Activated naive CD4-positive, alpha-beta T cell treated with Interleukin-2 at 50 U/mL for 16 hours (primary cell): ENCODE data around the gene YWHAG.
"Not testable (repeated sequence)": the region's sequence is repeated elsewhere in the genome, so short reads cannot be mapped to it uniquely, and the experiment has no call there.

Experiments
- DNase-seq: peaks from one replicate; pipeline ENCODE4 v3.0.0-alpha.2; 2020

Gene YWHAG

DNA sequence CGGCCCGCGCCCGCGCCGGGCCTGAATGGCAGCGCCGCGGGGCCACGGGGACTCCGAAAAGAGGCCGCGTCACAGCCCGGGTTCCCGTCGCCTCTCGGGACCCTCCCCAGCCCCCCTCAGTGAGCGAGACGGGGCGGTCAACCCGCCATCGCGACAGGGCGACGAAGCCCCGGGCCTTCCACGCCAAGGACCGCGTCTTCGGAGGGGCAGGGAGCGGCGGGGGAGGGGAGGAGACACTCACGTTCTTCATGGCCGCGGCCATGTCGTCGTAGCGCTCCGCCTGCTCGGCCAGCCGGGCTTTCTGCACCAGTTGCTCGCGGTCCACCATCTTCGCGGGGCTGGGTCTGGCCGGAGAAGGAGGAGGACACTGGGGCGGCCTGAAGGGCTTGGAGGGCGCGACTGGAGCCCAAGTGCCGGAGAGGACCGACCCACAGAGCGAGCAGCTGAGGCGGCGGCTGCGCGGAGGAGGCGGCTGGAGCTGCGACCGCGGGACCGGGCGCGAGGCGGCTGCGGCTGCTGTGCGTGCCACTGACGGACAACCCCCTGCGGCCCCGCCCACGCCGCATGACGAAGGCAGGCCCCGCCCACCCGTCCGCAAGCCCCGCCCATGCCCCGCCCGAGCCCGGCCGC, at the start of gene YWHAG:
Gene YWHAG, minus strand, starts transcription at position 511 of the 630 bp plus-strand sequence. Its CDS starts 183 bp downstream, at position 328.
- peak; percentile 88 for DNase-seq

DNA sequence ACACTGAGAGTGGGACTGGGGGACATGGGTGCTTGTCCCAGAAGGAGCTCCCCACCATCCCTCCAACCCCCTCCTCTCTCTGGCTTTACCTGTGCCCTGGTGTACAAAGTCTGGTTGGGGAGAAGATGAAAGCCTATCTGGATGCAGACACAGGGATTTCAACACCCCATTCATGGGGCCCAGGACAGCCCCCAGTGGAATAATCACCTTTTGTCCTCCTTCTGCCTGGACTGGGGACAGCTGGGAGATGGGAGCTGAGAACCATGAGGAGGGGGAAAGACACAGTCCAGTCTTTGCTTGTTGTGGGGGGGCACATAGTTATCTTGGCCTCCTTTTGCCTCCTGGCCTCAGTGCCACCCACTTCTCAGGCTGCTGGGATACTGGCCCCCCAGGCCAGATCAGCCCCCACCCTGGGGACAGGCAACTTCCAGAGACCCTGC, 49.4 kb upstream of the YWHAG start:
- no peak for DNase-seq

GRCh38 chr7:76407718-76408117, 48.9 kb upstream of the YWHAG start:
- DNase-seq: no peak

DNA sequence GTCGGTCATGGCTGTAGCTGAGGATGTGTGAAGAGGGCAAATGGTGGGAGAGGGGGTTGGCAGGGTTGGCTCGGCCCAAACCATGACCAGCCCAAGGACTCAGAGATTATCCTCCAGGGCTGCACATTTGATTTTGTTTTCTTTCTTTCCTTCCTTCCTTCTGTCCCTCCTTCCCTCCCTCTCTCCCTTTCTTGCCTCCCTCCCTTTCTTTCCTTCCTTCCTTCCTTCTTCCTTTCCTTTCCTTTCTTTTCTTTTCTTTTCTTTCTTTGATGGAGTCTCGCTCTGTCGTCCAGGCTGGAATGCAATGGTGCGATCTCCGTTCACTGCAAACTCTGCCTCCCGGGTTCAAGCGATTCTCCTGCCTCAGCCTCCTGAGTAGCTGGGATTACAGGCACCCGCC, 46.9 kb upstream of the YWHAG start:
- no peak for DNase-seq

GRCh38 chr7:76403780-76404494, 45.1 kb upstream of the YWHAG start:
- DNase-seq: no peak

DNA sequence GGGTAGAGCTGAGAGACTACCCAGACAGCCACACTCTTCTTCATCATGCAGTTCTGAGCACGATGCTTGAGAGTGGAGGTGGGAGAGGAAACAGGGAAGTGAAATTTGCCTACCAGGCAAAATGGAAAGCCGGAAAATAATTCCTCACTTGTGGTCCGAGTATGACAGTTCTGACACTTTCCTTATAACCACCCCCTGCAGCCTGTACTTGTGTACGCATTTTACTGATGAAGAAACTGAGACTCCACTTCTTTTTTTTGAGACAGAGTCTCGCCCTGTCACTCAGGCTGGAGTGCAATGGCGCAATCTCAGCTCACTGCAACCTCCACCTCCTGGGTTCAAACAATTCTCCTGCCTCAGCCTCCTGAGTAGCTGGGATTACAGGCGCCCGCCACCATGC, 44.3 kb upstream of the YWHAG start:
- not testable (repeated sequence) for DNase-seq

DNA sequence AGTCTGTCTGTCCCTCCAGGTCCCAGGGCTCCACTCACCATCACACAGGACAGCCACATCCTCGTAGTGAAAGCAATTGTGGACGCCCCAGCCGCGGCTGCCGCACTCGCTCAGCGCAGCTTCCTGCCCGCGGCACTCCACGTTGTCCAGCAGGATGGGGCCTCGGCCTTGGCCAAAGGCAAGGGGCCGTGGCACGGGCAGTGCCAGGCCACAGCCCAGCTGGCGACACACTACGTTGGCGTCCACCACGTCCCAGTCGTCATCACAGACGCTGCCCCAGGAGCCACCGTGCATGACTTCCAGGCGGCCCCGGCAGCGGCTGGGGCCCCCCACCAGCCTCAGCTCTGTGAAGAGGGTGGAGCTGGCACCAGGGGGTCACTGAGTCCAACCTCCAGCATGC, 41.5 kb upstream of the YWHAG start:
- DNase-seq: no peak

DNA sequence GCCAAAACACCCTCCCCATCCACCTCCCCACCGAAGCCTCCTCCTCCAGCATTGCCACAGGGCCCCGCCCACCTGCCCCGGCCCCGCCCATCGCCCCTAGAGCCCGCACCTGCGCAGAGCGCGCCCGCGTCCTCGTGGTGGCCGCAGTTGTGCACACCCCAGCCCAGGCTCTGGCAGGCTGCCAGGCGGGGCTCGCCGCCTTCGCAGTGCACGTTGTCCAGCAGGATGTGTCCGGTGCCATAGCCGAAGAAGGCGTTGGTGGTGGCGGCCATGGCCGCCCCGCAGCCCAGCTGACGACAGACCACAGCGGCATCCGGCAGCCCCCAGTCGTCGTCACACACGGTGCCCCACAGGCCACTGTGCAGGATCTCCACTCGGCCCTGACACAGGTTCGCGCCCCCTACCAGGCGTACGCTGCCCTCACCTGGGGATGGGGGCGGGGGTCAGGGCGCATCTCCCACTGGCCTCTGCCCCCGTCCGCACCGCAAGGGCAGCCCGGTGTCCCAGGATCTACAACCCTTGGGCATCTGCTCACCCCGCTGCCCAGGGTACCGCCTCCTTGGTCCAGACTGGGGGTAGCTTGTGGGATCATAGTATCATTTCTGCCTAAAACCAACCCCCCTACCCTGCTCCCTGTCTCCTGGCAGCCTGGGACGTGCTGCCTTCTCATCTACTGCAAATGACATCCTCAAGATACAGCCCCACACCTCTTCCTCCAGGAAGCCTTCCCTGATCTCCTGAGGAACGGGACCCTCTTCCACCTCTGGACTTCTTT, 38.8 kb upstream of the YWHAG start:
- peak; percentile 80 for DNase-seq

GRCh38 chr7:76396864-76397263, 38.1 kb upstream of the YWHAG start:
- no peak for DNase-seq

- DNase-seq: no peak
Observed at GRCh38 chr7:76395965-76396726, 37.4 kb upstream of the YWHAG start.

GRCh38 chr7:76395605-76395964, 36.8 kb upstream of the YWHAG start:
- not testable (repeated sequence) for DNase-seq

DNA sequence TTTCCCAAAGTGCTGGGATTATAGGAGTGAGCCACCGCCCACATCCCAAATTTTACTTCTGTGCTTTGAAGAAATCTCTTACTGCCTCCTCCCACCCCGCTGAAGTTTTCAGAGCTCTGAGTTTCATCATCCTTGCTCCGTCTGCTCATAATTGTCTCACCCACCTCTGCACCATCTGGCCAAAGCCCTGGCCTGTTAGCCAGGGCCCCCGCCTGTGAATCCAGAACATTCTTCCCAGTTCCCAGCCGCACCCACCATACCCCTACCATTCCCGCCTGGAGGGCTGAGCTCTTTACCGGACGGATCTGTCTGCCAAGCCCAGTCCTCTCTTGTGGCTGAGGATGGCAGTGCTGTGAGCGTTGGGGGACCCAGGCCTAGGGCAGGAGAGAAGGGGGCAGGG, 36.2 kb upstream of the YWHAG start:
- no peak for DNase-seq

- DNase-seq: peak; percentile 91
Observed at GRCh38 chr7:76393116-76394031, 34.6 kb upstream of the YWHAG start.

GRCh38 chr7:76392531-76393115, 33.8 kb upstream of the YWHAG start:
- no peak for DNase-seq

DNA sequence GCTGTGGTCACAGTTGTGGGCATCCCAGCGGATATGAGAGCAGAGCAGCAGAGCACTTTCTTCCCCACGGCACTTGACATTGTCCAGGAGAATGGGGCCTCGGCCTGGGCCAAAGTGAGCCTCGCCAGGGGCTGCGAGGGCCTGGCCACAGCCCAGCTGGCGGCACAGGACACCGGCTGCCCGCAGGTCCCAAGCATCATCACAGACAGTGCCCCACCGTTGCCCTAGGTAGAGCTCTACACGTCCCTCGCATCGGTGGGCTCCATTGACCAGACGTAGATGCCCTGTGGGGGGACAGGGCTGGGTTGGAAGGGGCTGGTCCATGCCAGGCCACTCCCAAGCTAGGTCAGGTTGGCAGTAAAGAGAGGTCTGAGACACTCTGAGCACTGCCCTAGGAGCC, 31.3 kb upstream of the YWHAG start:
- DNase-seq: no peak

- not testable (repeated sequence) for DNase-seq
Observed at GRCh38 chr7:76387789-76388188, 29.0 kb upstream of the YWHAG start.

- no peak for DNase-seq
Observed at GRCh38 chr7:76386691-76387260, 28.0 kb upstream of the YWHAG start.

GRCh38 chr7:76383089-76383944, 24.5 kb upstream of the YWHAG start:
- no peak for DNase-seq

- DNase-seq: no peak
Observed at GRCh38 chr7:76381814-76382213, 23.0 kb upstream of the YWHAG start.

DNA sequence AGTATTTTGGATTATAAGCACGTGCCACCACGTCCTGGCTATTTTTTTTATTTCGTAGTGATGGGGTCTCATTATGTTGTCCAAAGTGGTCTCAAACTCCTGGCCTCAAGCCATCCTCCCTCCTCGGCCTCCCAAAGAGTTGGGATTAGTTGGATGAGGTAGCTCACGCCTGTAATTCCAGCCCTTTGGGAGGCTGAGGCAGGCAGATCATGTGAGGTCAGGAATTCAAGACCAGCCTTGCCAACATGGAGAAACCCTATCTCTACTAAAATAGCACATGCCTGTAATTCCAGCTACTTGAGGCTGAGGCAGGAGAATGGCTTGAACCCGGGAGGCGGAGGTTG, 21.8 kb upstream of the YWHAG start:
- DNase-seq: no peak
